Caco-2 (cell line): ENCODE results near the gene ANKFN1. TPM values are rescaled to one million over a fixed set of nuclear protein-coding genes. Genes with fewer than 3 reads are reported as not detected.

ENCODE experiments used
- BruUV-seq: library from RNA; stranded (reverse); fragments of 400-500 nt; replicated peaks from 2 replicates; lab custom pipeline; 2021; lab: Mats Ljungman, UMichigan
- CTCF ChIA-PET: fragments of 300-600 bp; sonication (Branson Sonifier 250); formaldehyde crosslinking; loops from one replicate; lab custom pipeline; 2022; ENCODE audit warnings: antibody characterized with exemption; lab: Charles Lee
- POLR2A ChIA-PET: fragments of 300-600 bp; sonication (Branson Sonifier 250); formaldehyde crosslinking; loops from one replicate; lab custom pipeline; 2022; ENCODE audit warnings: antibody characterized with exemption; lab: Charles Lee
- DNase-seq, 2 experiments: peaks; one replicate each; pipeline versions ENCODE4 v3.0.0 to v3.0.0-alpha.2; 2020 to 2022
- H3K27me3 ChIP-seq: replicated peaks from 2 replicates; pipeline ENCODE4 v1.6.0; 2011; ENCODE audit warnings: low read length; ENCODE audit not compliant: control insufficient read depth, insufficient read depth
- H3K36me3 ChIP-seq: 2 replicates; pipeline ENCODE4 v1.5.1; 2011; ENCODE audit warnings: low read length; ENCODE audit not compliant: control insufficient read depth, insufficient read depth
- H3K4me1 ChIP-seq: fragments of 250-450 bp; sonication (Bioruptor Pico); 2 replicates; pipeline ENCODE4 v1.5.1; 2020; ENCODE audit warnings: mild to moderate bottlenecking
- H3K4me3 ChIP-seq: 2 replicates; pipeline ENCODE4 v1.5.1; 2011; ENCODE audit warnings: low read depth, mild to moderate bottlenecking, control low read depth, low read length
- H3K9me3 ChIP-seq: fragments of 250-450 bp; sonication (Bioruptor Pico); 2 replicates; pipeline ENCODE4 v1.5.1; 2020; ENCODE audit warnings: mild to moderate bottlenecking, moderate library complexity
- H3K27ac Mint-ChIP-seq: one replicate; pipeline ENCODE4 v1.8.0; 2022; ENCODE audit warnings: mixed read lengths; ENCODE audit not compliant: unreplicated experiment
- H3K27me3 Mint-ChIP-seq: one replicate; pipeline ENCODE4 v1.8.0; 2022; ENCODE audit warnings: mixed read lengths; ENCODE audit not compliant: insufficient read depth, unreplicated experiment
- H3K36me3 Mint-ChIP-seq: one replicate; pipeline ENCODE4 v1.8.0; 2022; ENCODE audit warnings: mild to moderate bottlenecking, mixed read lengths; ENCODE audit not compliant: insufficient read depth, unreplicated experiment
- H3K4me1 Mint-ChIP-seq: one replicate; pipeline ENCODE4 v1.8.0; 2022; ENCODE audit warnings: low read depth, mixed read lengths; ENCODE audit not compliant: unreplicated experiment
- H3K4me3 Mint-ChIP-seq: one replicate; pipeline ENCODE4 v1.8.0; 2022; ENCODE audit warnings: mild to moderate bottlenecking, moderate library complexity, mixed read lengths; ENCODE audit not compliant: unreplicated experiment
- H3K9me3 Mint-ChIP-seq: one replicate; pipeline ENCODE4 v1.8.0; 2022; ENCODE audit warnings: mixed read lengths; ENCODE audit not compliant: unreplicated experiment
- CTCF ChIP-seq, 2 experiments: fragments of 200-600 bp in 1 of 2; IDR thresholded peaks; 1 replicate in 1 of 2; 2 replicates in 1 of 2; pipeline versions ENCODE4 v1.5.1 to v1.8.0; 2011 to 2022; ENCODE audit warnings: antibody characterized with exemption in 1 of 2, control low read depth in 1 of 2, inconsistent platforms in 1 of 2, low read depth in 1 of 2, low read length in 1 of 2, mild to moderate bottlenecking in 1 of 2, moderate library complexity in 1 of 2; ENCODE audit not compliant: insufficient read depth in 1 of 2, severe bottlenecking in 1 of 2, unreplicated experiment in 1 of 2
- intact Hi-C: fragments of 100-400 bp; cut with micrococcal nuclease; formaldehyde crosslinking; loops from one replicate; pipeline ENCODE4 v1.10.0; 2022; ENCODE audit not compliant: unreplicated experiment
- total RNA-seq: library from RNA; stranded (reverse); gene quantifications from 2 replicates; pipeline ENCODE4 v1.2.3, GENCODE V29; 2022

ANKFN1 gene
- total RNA-seq, 1 experiment from 2014 or later, result 0.34 TPM

GRCh38 chr17:56160422-56160821 is 7.1 kb downstream of the ANKFN1 start:
- intact Hi-C loops, result no loop called here
- H3K4me1 ChIP-seq, result peaks cover 39% of the 10 kb centered on the region
- H3K27me3 ChIP-seq, result no peaks in the 10 kb centered on the region
- DNase-seq, result no peak
- ChIA-PET CTCF (interaction anchor here (0.7 kb wide), 1 partner anchor 409 kb away, joined by 4 read pairs; no protein-coding TSS in a partner anchor), POLR2A (no interaction called here)
- no peak overlapping the region for H3K4me3 ChIP-seq
- H3K9me3 ChIP-seq, result peaks cover 2% of the 10 kb centered on the region; the same call in 1 of the 2 replicates
- H3K27me3 Mint-ChIP-seq, result no peaks in the 10 kb centered on the region
- no TSS peak for BruUV-seq
- H3K36me3 Mint-ChIP-seq, result no peaks in the 10 kb centered on the region
- peaks cover 42% of the 10 kb centered on the region for H3K4me1 Mint-ChIP-seq
- H3K4me3 Mint-ChIP-seq, result no peak overlapping the region
- no peak for TF ChIP-seq CTCF (IDR thresholded peaks at IDR 0.05; ENCODE audit: insufficient read depth in 1 of 2, low read depth in 1 of 2, low read length in 1 of 2, severe bottlenecking in 1 of 2, unreplicated experiment in 1 of 2)
- H3K36me3 ChIP-seq, result no peaks in the 10 kb centered on the region
- H3K9me3 Mint-ChIP-seq, result peaks cover 43% of the 10 kb centered on the region
- no peak overlapping the region for H3K27ac Mint-ChIP-seq

GRCh38 chr17:56165072-56165641 is 11.9 kb downstream of the ANKFN1 start:
- H3K36me3 Mint-ChIP-seq, result no peaks in the 10 kb centered on the region
- peaks cover 15% of the 10 kb centered on the region for H3K4me1 ChIP-seq
- DNase-seq, result no peak
- no peaks in the 10 kb centered on the region for H3K36me3 ChIP-seq
- ChIA-PET CTCF (no interaction called here), POLR2A (no interaction called here)
- no peaks in the 10 kb centered on the region for H3K9me3 ChIP-seq
- H3K9me3 Mint-ChIP-seq, result peaks cover 22% of the 10 kb centered on the region
- no peaks in the 10 kb centered on the region for H3K27me3 Mint-ChIP-seq
- intact Hi-C loops, result no loop called here
- TF ChIP-seq CTCF (IDR thresholded peaks at IDR 0.05; ENCODE audit: insufficient read depth in 1 of 2, low read depth in 1 of 2, low read length in 1 of 2, severe bottlenecking in 1 of 2, unreplicated experiment in 1 of 2), result no peak
- BruUV-seq, result no TSS peak
- H3K27me3 ChIP-seq, result no peaks in the 10 kb centered on the region
- H3K4me3 Mint-ChIP-seq, result no peak overlapping the region
- H3K4me1 Mint-ChIP-seq, result peaks cover 7% of the 10 kb centered on the region
- no peak overlapping the region for H3K27ac Mint-ChIP-seq
- H3K4me3 ChIP-seq, result no peak overlapping the region

- CTCF ChIA-PET, result no interaction called here
- no peaks in the 10 kb centered on the region for H3K36me3 ChIP-seq
Measured at GRCh38 chr17:56167491-56167890, 14.2 kb downstream of the ANKFN1 start.

More at GRCh38 chr17:56167491-56167890, 14.2 kb downstream of the ANKFN1 start:
- no peak overlapping the region for H3K27ac Mint-ChIP-seq
- intact Hi-C loops, result no loop called here
- TF ChIP-seq CTCF (IDR thresholded peaks at IDR 0.05; ENCODE audit: insufficient read depth in 1 of 2, low read depth in 1 of 2, low read length in 1 of 2, severe bottlenecking in 1 of 2, unreplicated experiment in 1 of 2), result no peak
- H3K36me3 Mint-ChIP-seq, result no peaks in the 10 kb centered on the region
- Histone ChIP-seq H3K27me3 (no peaks in the 10 kb centered on the region), H3K4me3 (no peak overlapping the region), H3K9me3 (no peaks in the 10 kb centered on the region), H3K4me1 (peaks cover 12% of the 10 kb centered on the region)
- H3K4me1 Mint-ChIP-seq, result peaks cover 7% of the 10 kb centered on the region
- H3K9me3 Mint-ChIP-seq, result peaks cover 22% of the 10 kb centered on the region
- DNase-seq, result no peak
- POLR2A ChIA-PET, result no interaction called here
- H3K27me3 Mint-ChIP-seq, result no peaks in the 10 kb centered on the region
- no TSS peak for BruUV-seq
- H3K4me3 Mint-ChIP-seq, result no peak overlapping the region
